D721Med (cell line): ENCODE data around the gene TAC3.
"Not testable (repeated sequence)": the region's sequence is repeated elsewhere in the genome, so short reads cannot be mapped to it uniquely, and the experiment has no call there.

Source experiments
- DNase-seq: peaks from one replicate; pipeline ENCODE4 v3.0.0; 2011; ENCODE audit warnings: low spot score; ENCODE audit not compliant: insufficient read length
- FAIRE-seq: peaks from 2 replicates; lab custom pipeline; 2011; peaks lifted over from hg19 to GRCh38; lab: Jason Lieb, UNC
- CTCF ChIP-seq: IDR thresholded peaks from 2 replicates; pipeline ENCODE4 v1.5.1; 2012; ENCODE audit warnings: mild to moderate bottlenecking, control low read depth; ENCODE audit not compliant: insufficient read depth; ENCODE audit errors: missing control alignments

The TAC3 gene

GRCh38 chr12:56980268-56980667 lies 36.1 kb downstream of the TAC3 start:
- no peak for DNase-seq
- no peak for FAIRE-seq
- no peak for TF ChIP-seq CTCF

GRCh38 chr12:56979628-56980027 lies 36.7 kb downstream of the TAC3 start:
- FAIRE-seq: no peak
- no peak for DNase-seq
- no peak for TF ChIP-seq CTCF

GRCh38 chr12:56978397-56979138 lies 37.8 kb downstream of the TAC3 start:
- FAIRE-seq: no peak

GRCh38 chr12:56977361-56977760 lies 39.0 kb downstream of the TAC3 start:
- not testable (repeated sequence) for FAIRE-seq

More at GRCh38 chr12:56978397-56979138, 37.8 kb downstream of the TAC3 start:
- no peak for DNase-seq
- TF ChIP-seq CTCF: no peak

GRCh38 chr12:56974224-56974623 lies 42.1 kb downstream of the TAC3 start:
- FAIRE-seq, DNase-seq: not testable (repeated sequence)

More at GRCh38 chr12:56977361-56977760, 39.0 kb downstream of the TAC3 start:
- DNase-seq: not testable (repeated sequence)

- not testable (repeated sequence) for FAIRE-seq, DNase-seq
Measured at GRCh38 chr12:56968910-56969309, 47.4 kb downstream of the TAC3 start.

- DNase-seq, FAIRE-seq: not testable (repeated sequence)
Measured at GRCh38 chr12:56965997-56966642, 50.2 kb downstream of the TAC3 start.

GRCh38 chr12:56965124-56965523 lies 51.2 kb downstream of the TAC3 start:
- not testable (repeated sequence) for FAIRE-seq

GRCh38 chr12:56963557-56963956 lies 52.8 kb downstream of the TAC3 start:
- not testable (repeated sequence) for DNase-seq, FAIRE-seq

More at GRCh38 chr12:56965124-56965523, 51.2 kb downstream of the TAC3 start:
- DNase-seq: not testable (repeated sequence)

- not testable (repeated sequence) for DNase-seq, FAIRE-seq
Measured at GRCh38 chr12:56962247-56962646, 54.1 kb downstream of the TAC3 start.
